NCI-H82 treated with DMSO at 0.1 percent for 48 hours (cell line): ENCODE measurements around the gene GNB5.
"Not testable (repeated sequence)": the region's sequence is repeated elsewhere in the genome, so short reads cannot be mapped to it uniquely, and the experiment has no call there.

ENCODE experiments used
- DNase-seq: peaks from one replicate; lab custom pipeline; 2025; ENCODE audit not compliant: unreplicated experiment; lab: John Stamatoyannopoulos, UW

Gene GNB5

GRCh38 chr15:52097180-52097579 lies 94.0 kb downstream of the GNB5 start:
- DNase-seq: no peak

GRCh38 chr15:52096536-52096935 lies 94.7 kb downstream of the GNB5 start:
- not testable (repeated sequence) for DNase-seq

GRCh38 chr15:52095597-52096262 lies 95.5 kb downstream of the GNB5 start:
- no peak for DNase-seq

- DNase-seq: no peak
These were observed 96.2 kb downstream of the GNB5 start for GRCh38 chr15:52094811-52095584.

GRCh38 chr15:52093539-52094510 lies 97.4 kb downstream of the GNB5 start:
- DNase-seq: no peak

GRCh38 chr15:52093167-52093538 lies 98.0 kb downstream of the GNB5 start:
- no peak for DNase-seq

- no peak for DNase-seq
These were observed 101.0 kb downstream of the GNB5 start for GRCh38 chr15:52090193-52090592.

- no peak for DNase-seq
These were observed 105.0 kb downstream of the GNB5 start for GRCh38 chr15:52086011-52086786.

- peak; percentile 19 for DNase-seq
These were observed 105.9 kb downstream of the GNB5 start for GRCh38 chr15:52085299-52085698.

- DNase-seq: no peak
These were observed 107.6 kb downstream of the GNB5 start for GRCh38 chr15:52083603-52084002.

- DNase-seq: not testable (repeated sequence)
These were observed 108.2 kb downstream of the GNB5 start for GRCh38 chr15:52083037-52083359.

- DNase-seq: no peak
These were observed 108.8 kb downstream of the GNB5 start for GRCh38 chr15:52082197-52083036.

- DNase-seq: no peak
These were observed 110.3 kb downstream of the GNB5 start for GRCh38 chr15:52080706-52081392.

GRCh38 chr15:52080031-52080430 lies 111.2 kb downstream of the GNB5 start:
- no peak for DNase-seq

- peak; percentile 15 for DNase-seq
These were observed 112.1 kb downstream of the GNB5 start for GRCh38 chr15:52078876-52079700.

- no peak for DNase-seq
These were observed 112.9 kb downstream of the GNB5 start for GRCh38 chr15:52078197-52078875.

- DNase-seq: no peak
These were observed 114.1 kb downstream of the GNB5 start for GRCh38 chr15:52076889-52077781.
